SJCRH30 (cell line): ENCODE results near the gene KRTAP4-16. TPM values are rescaled to one million over a fixed set of nuclear protein-coding genes. Genes with fewer than 3 reads are reported as not detected.
A peak's percentile ranks its signal among the peaks of the same experiment; 100 is the strongest.
"Not testable (repeated sequence)": the region's sequence is repeated elsewhere in the genome, so short reads cannot be mapped to it uniquely, and the experiment has no call there.

Source experiments
- DNase-seq, 2 experiments: peaks; one replicate each; pipeline ENCODE4 v3.0.0-alpha.2; 2015 to 2020
- H3K27ac ChIP-seq: fragments of 250-450 bp; sonication (Bioruptor Pico); 2 replicates; pipeline ENCODE4 v1.5.1; 2020; ENCODE audit warnings: mild to moderate bottlenecking, moderate library complexity
- H3K27me3 ChIP-seq: fragments of 250-450 bp; sonication (Bioruptor Pico); 2 replicates; pipeline ENCODE4 v1.5.1; 2020; ENCODE audit warnings: mild to moderate bottlenecking, moderate library complexity
- H3K36me3 ChIP-seq: fragments of 250-450 bp; sonication (Bioruptor Pico); 2 replicates; pipeline ENCODE4 v1.5.1; 2020; ENCODE audit warnings: mild to moderate bottlenecking, moderate library complexity
- H3K4me1 ChIP-seq: fragments of 250-450 bp; sonication (Bioruptor Pico); 2 replicates; pipeline ENCODE4 v1.5.1; 2020; ENCODE audit warnings: mild to moderate bottlenecking, moderate library complexity
- H3K4me3 ChIP-seq: fragments of 250-450 bp; sonication (Bioruptor Pico); 2 replicates; pipeline ENCODE4 v1.5.1; 2020; ENCODE audit warnings: mild to moderate bottlenecking, moderate library complexity
- H3K9me3 ChIP-seq: fragments of 250-450 bp; sonication (Bioruptor Pico); replicated peaks from 2 replicates; pipeline ENCODE4 v1.5.1; 2020; ENCODE audit warnings: mild to moderate bottlenecking, moderate library complexity
- total RNA-seq: library from RNA; depleted of rRNA; stranded (reverse); fragments of >200 nt; shearing (Covaris generic); gene quantifications from 2 replicates; pipeline ENCODE4 v1.2.3, GENCODE V29; 2014

KRTAP4-16 gene
- total RNA-seq, 1 experiment from 2014 or later, result not detected

- no peak overlapping the region for H3K4me3 ChIP-seq
- DNase-seq, result no peak
- H3K36me3 ChIP-seq, result no peaks in the 10 kb centered on the region
- H3K27ac ChIP-seq, result no peak overlapping the region
- H3K9me3 ChIP-seq, result no peaks in the 10 kb centered on the region
- H3K27me3 ChIP-seq, result no peaks in the 10 kb centered on the region
- peaks cover 57% of the 10 kb centered on the region for H3K4me1 ChIP-seq
These were observed 34.7 kb downstream of the KRTAP4-16 start for GRCh38 chr17:41067281-41067680.

GRCh38 chr17:41065829-41066624 lies 36.0 kb downstream of the KRTAP4-16 start, which contains the start of gene KRTAP2-4:
Gene KRTAP2-4, minus strand, starts transcription at chr17:41065879. Its CDS starts 34 bp downstream, at chr17:41065845.
- H3K4me1 ChIP-seq, result peaks cover 59% of the 10 kb centered on the region
- DNase-seq, result peak; percentile 13 to 17
- H3K9me3 ChIP-seq, result no peaks in the 10 kb centered on the region
- 0 out of 2 replicates have a peak within 1 kb of the TSS, but pooled peaks have one; percentile 8 for H3K27ac ChIP-seq
- H3K4me3 ChIP-seq, result no peak within 1 kb of the TSS
- H3K36me3 ChIP-seq, result no peaks in the 10 kb centered on the region
- no peaks in the 10 kb centered on the region for H3K27me3 ChIP-seq

- not testable (repeated sequence) for H3K9me3 ChIP-seq, H3K4me3 ChIP-seq, H3K27ac ChIP-seq, DNase-seq, H3K36me3 ChIP-seq, H3K27me3 ChIP-seq
- H3K4me1 ChIP-seq, result peaks cover 59% of the 10 kb centered on the region
These were observed 36.9 kb downstream of the KRTAP4-16 start for GRCh38 chr17:41065016-41065689.

GRCh38 chr17:41064301-41064700 lies 37.7 kb downstream of the KRTAP4-16 start:
- Histone ChIP-seq H3K27ac (0 out of 2 replicates have a peak overlapping the region, but pooled peaks have one; percentile 8), H3K9me3 (no peaks in the 10 kb centered on the region), H3K4me1 (peaks cover 62% of the 10 kb centered on the region), H3K36me3 (no peaks in the 10 kb centered on the region), H3K27me3 (no peaks in the 10 kb centered on the region), H3K4me3 (no peak overlapping the region)
- peak; percentile 36 to 67 for DNase-seq

- H3K4me1 ChIP-seq, result peaks cover 68% of the 10 kb centered on the region
- H3K27ac ChIP-seq, result no peak overlapping the region
These were observed 38.6 kb downstream of the KRTAP4-16 start for GRCh38 chr17:41063449-41063848.

GRCh38 chr17:41061964-41062363 lies 40.0 kb downstream of the KRTAP4-16 start:
- Histone ChIP-seq H3K36me3 (no peaks in the 10 kb centered on the region), H3K4me3 (no peak overlapping the region), H3K4me1 (peaks cover 68% of the 10 kb centered on the region), H3K9me3 (peaks cover 6% of the 10 kb centered on the region; the same call in 1 of the 2 replicates), H3K27me3 (no peaks in the 10 kb centered on the region), H3K27ac (peak overlapping the region; percentile 16; the same call in 1 of the 2 replicates)
- no peak for DNase-seq

More at GRCh38 chr17:41063449-41063848, 38.6 kb downstream of the KRTAP4-16 start:
- Histone ChIP-seq H3K9me3 (no peaks in the 10 kb centered on the region), H3K4me3 (no peak overlapping the region), H3K27me3 (no peaks in the 10 kb centered on the region), H3K36me3 (no peaks in the 10 kb centered on the region)
- DNase-seq, result no peak

GRCh38 chr17:41060052-41060604 lies 41.9 kb downstream of the KRTAP4-16 start, which contains the start of gene KRTAP2-3:
Gene KRTAP2-3, minus strand, starts transcription at chr17:41060114. Its CDS starts 64 bp downstream, at chr17:41060050.
- DNase-seq, result peak; percentile 33 to 48
- peak within 1 kb of the TSS; percentile 48 for H3K27ac ChIP-seq
- peaks cover 56% of the 10 kb centered on the region for H3K4me1 ChIP-seq
- H3K9me3 ChIP-seq, result peaks cover 6% of the 10 kb centered on the region; the same call in 1 of the 2 replicates
- H3K4me3 ChIP-seq, result no peak within 1 kb of the TSS
- no peaks in the 10 kb centered on the region for H3K36me3 ChIP-seq
- no peaks in the 10 kb centered on the region for H3K27me3 ChIP-seq

GRCh38 chr17:41059276-41060051 lies 42.5 kb downstream of the KRTAP4-16 start:
- H3K9me3 ChIP-seq, H3K4me3 ChIP-seq, H3K36me3 ChIP-seq, H3K27me3 ChIP-seq: not testable (repeated sequence)
- DNase-seq, result peak; percentile 9 to 30
- Histone ChIP-seq H3K27ac (peak overlapping the region; percentile 48), H3K4me1 (peaks cover 50% of the 10 kb centered on the region)

- Histone ChIP-seq H3K27ac (no peak overlapping the region), H3K9me3 (peaks cover 6% of the 10 kb centered on the region; the same call in 1 of the 2 replicates), H3K4me3 (no peak overlapping the region), H3K4me1 (peaks cover 42% of the 10 kb centered on the region), H3K36me3 (no peaks in the 10 kb centered on the region), H3K27me3 (no peaks in the 10 kb centered on the region)
- DNase-seq, result no peak
These were observed 43.3 kb downstream of the KRTAP4-16 start for GRCh38 chr17:41058741-41059140.

- Histone ChIP-seq H3K27me3 (no peaks in the 10 kb centered on the region), H3K4me1 (peaks cover 36% of the 10 kb centered on the region), H3K9me3 (peaks cover 6% of the 10 kb centered on the region; the same call in 1 of the 2 replicates), H3K27ac (no peak overlapping the region), H3K4me3 (no peak overlapping the region), H3K36me3 (no peaks in the 10 kb centered on the region)
- DNase-seq, result no peak
These were observed 44.5 kb downstream of the KRTAP4-16 start for GRCh38 chr17:41057547-41057946.

- H3K4me1 ChIP-seq, result peaks cover 14% of the 10 kb centered on the region
- not testable (repeated sequence) for H3K9me3 ChIP-seq, H3K36me3 ChIP-seq, H3K27me3 ChIP-seq, H3K4me3 ChIP-seq, DNase-seq, H3K27ac ChIP-seq
These were observed 46.9 kb downstream of the KRTAP4-16 start, which contains the start of gene KRTAP2-2 for GRCh38 chr17:41055130-41055529. Gene KRTAP2-2, minus strand, starts transcription at chr17:41055230. Its CDS starts 19 bp downstream, at chr17:41055211.

GRCh38 chr17:41054556-41054955 lies 47.5 kb downstream of the KRTAP4-16 start:
- peaks cover 11% of the 10 kb centered on the region for H3K4me1 ChIP-seq
- H3K27ac ChIP-seq, H3K36me3 ChIP-seq, H3K4me3 ChIP-seq, H3K9me3 ChIP-seq, H3K27me3 ChIP-seq, DNase-seq: not testable (repeated sequence)

GRCh38 chr17:41054025-41054424 lies 48.0 kb downstream of the KRTAP4-16 start:
- Histone ChIP-seq H3K4me3 (no peak overlapping the region), H3K36me3 (no peaks in the 10 kb centered on the region)
- DNase-seq, result no peak

GRCh38 chr17:41052566-41052965 lies 49.4 kb downstream of the KRTAP4-16 start:
- H3K27me3 ChIP-seq, result no peaks in the 10 kb centered on the region
- DNase-seq, result no peak
- no peak overlapping the region for H3K27ac ChIP-seq
- peaks cover 3% of the 10 kb centered on the region; the same call in 1 of the 2 replicates for H3K9me3 ChIP-seq
- H3K4me3 ChIP-seq, result no peak overlapping the region
- H3K36me3 ChIP-seq, result no peaks in the 10 kb centered on the region
- peaks cover 6% of the 10 kb centered on the region for H3K4me1 ChIP-seq

More at GRCh38 chr17:41054025-41054424, 48.0 kb downstream of the KRTAP4-16 start:
- no peaks in the 10 kb centered on the region for H3K27me3 ChIP-seq
- H3K27ac ChIP-seq, result no peak overlapping the region
- peaks cover 9% of the 10 kb centered on the region for H3K4me1 ChIP-seq
- peaks cover 6% of the 10 kb centered on the region; the same call in 1 of the 2 replicates for H3K9me3 ChIP-seq
